AG09309 (cell line): ENCODE data around the gene HSP90AB1.

Experiments
- DNase-seq: peaks from one replicate; pipeline ENCODE4 v3.0.0-alpha.2; 2010; ENCODE audit warnings: low read depth
- H3K4me3 ChIP-seq: 2 replicates; pipeline ENCODE4 v1.5.1; 2011; ENCODE audit warnings: mild to moderate bottlenecking, low read depth, low read length, moderate library complexity; ENCODE audit not compliant: control insufficient read depth
- CTCF ChIP-seq: IDR thresholded peaks from 2 replicates; pipeline ENCODE4 v1.5.1; 2011; ENCODE audit warnings: mild to moderate bottlenecking, low read depth, low read length, inconsistent platforms; ENCODE audit not compliant: insufficient read depth, control insufficient read depth; ENCODE audit errors: missing control alignments

Gene HSP90AB1

GRCh38 chr6:44246663-44247337 lies at the start of gene HSP90AB1:
Gene HSP90AB1, plus strand, starts transcription at chr6:44247101. Its CDS starts 1,529 bp downstream, at chr6:44248630.
- peak within 1 kb of the TSS; percentile 69 for H3K4me3 ChIP-seq
- TF ChIP-seq CTCF, result no peak
- DNase-seq, result peak; percentile 98

GRCh38 chr6:44198684-44199083 lies 48.2 kb upstream of the HSP90AB1 start:
- DNase-seq, result no peak
- no peak overlapping the region for H3K4me3 ChIP-seq
- TF ChIP-seq CTCF, result no peak

- H3K4me3 ChIP-seq, result no peak overlapping the region
- DNase-seq, result no peak
- no peak for TF ChIP-seq CTCF
These were observed 47.0 kb upstream of the HSP90AB1 start for GRCh38 chr6:44199883-44200282.

GRCh38 chr6:44201200-44201599 lies 45.7 kb upstream of the HSP90AB1 start:
- DNase-seq, result no peak
- no peak overlapping the region for H3K4me3 ChIP-seq
- TF ChIP-seq CTCF, result no peak

GRCh38 chr6:44201638-44202303 lies 45.1 kb upstream of the HSP90AB1 start:
- no peak overlapping the region for H3K4me3 ChIP-seq
- TF ChIP-seq CTCF, result no peak
- no peak for DNase-seq

- no peak overlapping the region for H3K4me3 ChIP-seq
- TF ChIP-seq CTCF, result no peak
- DNase-seq, result no peak
These were observed 44.4 kb upstream of the HSP90AB1 start for GRCh38 chr6:44202332-44202971.
